A673 (cell line): ENCODE data around the gene KCNN1.

Experiments used
- CTCF ChIP-seq: fragments of 300-800, 200-600 bp; sonication (generic); conservative IDR thresholded peaks from 2 replicates; pipeline ENCODE4 v1.5.1; 2017; ENCODE audit warnings: low read depth, mild to moderate bottlenecking, antibody characterized with exemption, low read length, moderate library complexity, mixed read lengths
- EZH2 ChIP-seq: fragments of 200-600 bp; sonication (generic); IDR thresholded peaks from 2 replicates; pipeline ENCODE4 v1.6.1; 2017; ENCODE audit warnings: borderline replicate concordance, low read depth, mild to moderate bottlenecking, mixed read lengths, antibody characterized with exemption, low read length; ENCODE audit not compliant: poor library complexity, severe bottlenecking

- TF ChIP-seq CTCF (no peak), EZH2 (no peak)
Observed at GRCh38 chr19:17973759-17974158, 6.9 kb downstream of the KCNN1 start.
